Stimulated activated CD8-positive, alpha-beta memory T cell treated with anti-CD3 and anti-CD28 coated beads, Interleukin-15, amount 100 ng/mL, for 24 hours (primary cell): ENCODE data around the gene C5orf15.
"Not testable (repeated sequence)": the region's sequence is repeated elsewhere in the genome, so short reads cannot be mapped to it uniquely, and the experiment has no call there.

Experiments used
- DNase-seq: peaks from one replicate; pipeline ENCODE4 v3.0.0-alpha.2; 2020; ENCODE audit warnings: low read depth

Gene C5orf15

GRCh38 chr5:133994297-133994989 is 26.0 kb upstream of the C5orf15 start:
- no peak for DNase-seq

GRCh38 chr5:133993185-133993936 is 24.9 kb upstream of the C5orf15 start:
- no peak for DNase-seq

GRCh38 chr5:133992429-133993155 is 24.2 kb upstream of the C5orf15 start:
- no peak for DNase-seq

GRCh38 chr5:133991171-133991910 is 22.9 kb upstream of the C5orf15 start:
- no peak for DNase-seq

- DNase-seq: no peak
These were observed 22.0 kb upstream of the C5orf15 start for GRCh38 chr5:133990396-133990795.

GRCh38 chr5:133985540-133986180 is 17.2 kb upstream of the C5orf15 start:
- no peak for DNase-seq

- no peak for DNase-seq
These were observed 15.2 kb upstream of the C5orf15 start for GRCh38 chr5:133983674-133984073.

- no peak for DNase-seq
These were observed 13.3 kb upstream of the C5orf15 start for GRCh38 chr5:133981714-133982113.

- no peak for DNase-seq
These were observed 12.2 kb upstream of the C5orf15 start for GRCh38 chr5:133980652-133981051.

- no peak for DNase-seq
These were observed 10.5 kb upstream of the C5orf15 start for GRCh38 chr5:133978943-133979342.

- DNase-seq: no peak
These were observed 9.4 kb upstream of the C5orf15 start for GRCh38 chr5:133977858-133978257.

GRCh38 chr5:133977161-133977787 is 8.8 kb upstream of the C5orf15 start:
- no peak for DNase-seq

- not testable (repeated sequence) for DNase-seq
These were observed 7.1 kb upstream of the C5orf15 start for GRCh38 chr5:133975546-133975945.

- no peak for DNase-seq
These were observed 5.7 kb upstream of the C5orf15 start for GRCh38 chr5:133974142-133974541.

- DNase-seq: no peak
These were observed 2.0 kb upstream of the C5orf15 start for GRCh38 chr5:133970325-133970909.

GRCh38 chr5:133969654-133970324 is 1.4 kb upstream of the C5orf15 start:
- DNase-seq: no peak

GRCh38 chr5:133967698-133968203 is 674 bp downstream of the C5orf15 start:
- no peak for DNase-seq

- no peak for DNase-seq
These were observed 1.3 kb downstream of the C5orf15 start for GRCh38 chr5:133967124-133967523.

- DNase-seq: no peak
These were observed 2.3 kb downstream of the C5orf15 start for GRCh38 chr5:133966090-133966489.

GRCh38 chr5:133963493-133964128 is 4.8 kb downstream of the C5orf15 start:
- DNase-seq: no peak
